HT1080 (cell line): Measurements from ENCODE around the gene CAMK2D. TPM values are rescaled to one million over a fixed set of nuclear protein-coding genes. Genes with fewer than 3 reads are reported as not detected.

Source experiments
- DNase-seq: peaks from one replicate; pipeline ENCODE4 v3.0.0-alpha.2; 2015; ENCODE audit warnings: low read depth
- total RNA-seq: library from RNA; depleted of rRNA; stranded (reverse); fragments of >200 nt; shearing (Covaris generic); gene quantifications from 2 replicates; pipeline ENCODE4 v1.2.3, GENCODE V29; 2014

The CAMK2D gene
- total RNA-seq, 1 experiment from 2014 or later: 10.6 TPM

DNA sequence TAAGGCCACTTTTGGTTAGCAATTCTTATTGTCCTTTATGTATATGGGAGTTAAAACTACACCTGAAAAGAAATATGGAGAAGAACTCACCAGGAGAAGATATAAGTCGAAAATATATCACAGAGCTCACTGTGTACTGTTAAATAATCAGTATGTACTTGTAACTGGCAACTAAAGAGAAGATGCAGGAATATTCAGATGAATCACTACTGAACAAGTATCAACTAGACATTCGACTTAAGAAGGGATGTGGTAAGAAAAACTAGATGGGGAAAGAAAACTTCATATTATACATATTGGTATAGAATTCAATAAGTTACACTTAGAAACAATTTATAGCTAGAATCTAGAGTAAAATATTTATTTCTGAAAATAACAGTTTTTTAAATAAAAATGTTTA lies 230.0 kb downstream of the CAMK2D start:
- no peak for DNase-seq

DNA sequence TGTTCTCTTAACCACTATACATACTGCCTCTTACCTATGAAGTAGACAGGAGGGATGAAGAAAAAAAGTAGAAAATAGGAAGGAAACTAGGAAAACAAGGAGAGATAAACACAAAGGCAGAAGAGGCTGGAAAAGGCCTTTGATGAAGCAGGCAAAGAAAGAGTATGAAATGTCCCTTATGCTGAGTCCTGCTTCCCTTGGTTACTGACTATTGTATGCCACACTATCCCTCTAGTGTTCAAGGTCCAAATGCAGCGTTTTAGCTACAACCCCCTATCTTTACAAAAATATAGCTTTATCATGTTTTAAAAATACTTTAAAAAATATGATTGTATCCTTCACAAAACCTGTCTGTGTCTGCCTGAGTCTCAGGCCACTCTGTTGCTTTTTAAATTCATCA lies 233.1 kb downstream of the CAMK2D start:
- no peak for DNase-seq

- DNase-seq: no peak
Measured at GRCh38 chr4:113525521-113525920, 236.0 kb downstream of the CAMK2D start.

GRCh38 chr4:113524505-113525186 lies 236.9 kb downstream of the CAMK2D start:
- DNase-seq: no peak

- DNase-seq: no peak
Measured at GRCh38 chr4:113524096-113524495, 237.4 kb downstream of the CAMK2D start.

- DNase-seq: no peak
Measured at GRCh38 chr4:113522433-113522832, 239.1 kb downstream of the CAMK2D start.

DNA sequence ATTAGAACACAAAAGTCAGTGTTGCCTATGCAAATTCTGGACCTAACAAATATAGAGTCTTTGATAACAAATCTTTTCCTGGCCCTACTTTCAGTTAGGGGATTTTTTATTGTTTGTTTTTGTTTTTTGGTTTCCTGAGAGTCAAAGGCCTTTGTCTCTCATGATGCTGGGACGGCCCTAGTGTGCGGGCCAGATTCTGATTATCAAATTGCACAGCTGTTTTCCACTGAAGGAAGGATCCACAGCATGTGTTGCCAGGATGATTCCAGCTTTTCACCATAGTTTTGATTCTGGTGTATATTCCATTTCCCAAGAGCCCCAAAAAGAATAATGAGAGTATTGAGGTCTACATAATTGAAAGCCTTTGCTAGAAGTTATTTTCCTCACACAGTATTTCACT lies 248.2 kb downstream of the CAMK2D start:
- DNase-seq: no peak

GRCh38 chr4:113512880-113513279 lies 248.7 kb downstream of the CAMK2D start:
- no peak for DNase-seq

DNA sequence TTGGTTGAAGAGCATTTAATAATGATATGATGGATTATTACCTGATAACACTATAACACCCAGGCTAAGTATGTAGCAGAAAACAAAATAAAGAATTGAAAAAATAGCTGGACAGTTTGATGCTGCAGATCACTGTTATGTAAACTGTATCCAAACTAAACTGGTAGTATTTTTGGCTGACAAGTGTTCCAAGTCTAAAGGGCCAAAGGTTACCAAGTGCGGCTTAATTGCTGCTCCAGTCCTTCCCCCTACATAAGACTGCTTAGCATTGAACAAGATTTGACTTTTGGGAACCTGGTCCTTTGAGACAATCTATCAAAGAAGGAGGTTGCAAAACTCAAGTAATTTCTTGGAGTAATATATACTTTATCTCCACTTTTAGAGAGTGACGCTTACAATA lies 249.6 kb downstream of the CAMK2D start:
- no peak for DNase-seq

- no peak for DNase-seq
Measured at GRCh38 chr4:113509851-113510250, 251.7 kb downstream of the CAMK2D start.

GRCh38 chr4:113505044-113505443 lies 256.5 kb downstream of the CAMK2D start:
- DNase-seq: no peak

- no peak for DNase-seq
Measured at GRCh38 chr4:113504422-113504821, 257.1 kb downstream of the CAMK2D start.

DNA sequence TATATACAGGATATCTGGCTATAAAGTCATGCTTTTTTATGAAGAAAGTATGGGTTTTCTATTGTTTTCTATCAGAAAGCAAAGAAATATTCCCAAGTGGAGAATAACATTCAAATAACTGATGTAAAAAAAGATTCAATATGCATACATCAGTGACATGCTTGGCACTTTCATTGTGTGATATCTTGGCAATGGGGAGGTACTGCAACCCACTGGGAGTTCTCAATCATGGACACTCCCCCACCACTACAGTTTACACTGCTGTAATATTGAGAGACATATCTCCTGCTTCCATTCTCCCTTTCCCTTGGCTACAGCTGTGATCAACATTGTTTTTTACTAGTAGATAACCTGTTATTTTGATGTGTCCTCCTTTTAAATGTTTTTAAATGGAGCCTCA lies 257.8 kb downstream of the CAMK2D start:
- DNase-seq: no peak

GRCh38 chr4:113502906-113503305 lies 258.6 kb downstream of the CAMK2D start:
- no peak for DNase-seq

- DNase-seq: peak; percentile 60
Measured at GRCh38 chr4:113502476-113502875, 259.1 kb downstream of the CAMK2D start.

DNA sequence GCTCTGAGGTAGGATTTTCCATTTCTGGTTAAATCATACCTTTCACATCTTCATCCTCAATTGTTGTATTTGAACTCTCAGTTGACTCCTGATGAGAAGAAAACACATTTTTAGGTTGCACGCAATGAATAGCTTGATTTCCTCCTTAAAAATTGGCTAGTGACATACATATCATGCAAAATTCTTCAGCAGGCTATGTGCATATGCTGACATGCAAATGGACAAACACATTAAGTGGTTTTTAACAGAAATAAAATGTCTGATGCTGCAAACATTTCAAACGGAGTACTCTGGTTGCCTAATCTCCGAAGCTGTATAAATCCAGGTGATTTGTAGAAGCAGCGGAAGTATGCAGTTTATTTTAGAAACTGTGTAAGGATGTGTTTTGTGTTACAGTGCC lies 261.1 kb downstream of the CAMK2D start:
- DNase-seq: no peak

GRCh38 chr4:113499696-113500095 lies 261.8 kb downstream of the CAMK2D start:
- peak; percentile 63 for DNase-seq

GRCh38 chr4:113499166-113499565 lies 262.4 kb downstream of the CAMK2D start:
- no peak for DNase-seq

DNA sequence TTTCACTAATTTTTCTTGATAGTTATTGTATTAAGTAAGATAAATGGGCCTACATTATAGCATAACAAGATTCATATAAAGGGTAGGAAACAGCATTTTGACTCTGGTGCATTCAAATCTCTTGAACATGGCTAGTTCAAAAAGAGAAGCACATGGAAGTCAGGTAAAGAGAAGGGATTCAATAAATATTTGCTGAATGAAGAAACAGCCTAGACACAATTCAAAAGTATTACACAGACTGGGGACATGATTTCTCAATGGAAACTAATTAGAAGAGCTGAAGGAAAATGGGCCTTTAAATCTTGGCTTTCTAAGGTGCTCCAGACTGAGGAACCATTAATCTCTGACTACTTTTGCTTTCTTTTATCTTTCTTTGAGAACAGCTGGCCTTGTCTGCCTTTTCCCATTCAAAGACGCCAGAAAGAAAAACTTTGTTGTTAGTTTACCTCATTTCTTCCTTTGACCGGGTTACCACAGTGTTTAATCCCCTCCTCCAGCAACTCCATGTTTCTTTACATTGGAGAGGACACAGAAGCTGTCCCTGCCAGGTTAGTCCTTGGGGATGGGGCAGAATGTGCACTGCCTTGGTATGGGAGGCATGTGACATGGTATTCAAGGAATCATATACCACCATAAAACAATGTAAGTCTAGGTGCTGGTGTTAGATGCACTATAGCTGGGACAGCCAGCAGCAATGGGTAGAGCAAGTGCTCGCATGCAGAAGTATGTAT lies 264.2 kb downstream of the CAMK2D start:
- no peak for DNase-seq

GRCh38 chr4:113496698-113497097 lies 264.8 kb downstream of the CAMK2D start:
- no peak for DNase-seq

DNA sequence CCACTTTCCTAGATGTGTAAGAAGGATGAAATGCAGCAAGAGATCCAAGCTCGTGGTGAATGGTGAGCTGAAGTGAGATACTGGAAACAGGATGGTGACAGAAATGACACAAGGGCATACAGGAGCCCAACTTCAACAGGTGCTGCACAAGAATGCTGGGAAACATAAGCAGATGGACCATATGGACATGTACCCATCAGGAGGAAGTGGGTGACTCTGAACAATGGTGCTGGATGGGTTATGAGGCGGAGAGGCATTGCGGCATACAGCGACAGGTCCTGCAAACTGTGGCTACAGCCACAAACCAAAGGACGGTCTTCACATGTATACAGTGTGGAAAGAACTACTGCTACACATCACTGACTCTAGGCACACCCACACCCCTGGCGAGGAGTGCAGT lies 265.7 kb downstream of the CAMK2D start:
- DNase-seq: no peak

DNA sequence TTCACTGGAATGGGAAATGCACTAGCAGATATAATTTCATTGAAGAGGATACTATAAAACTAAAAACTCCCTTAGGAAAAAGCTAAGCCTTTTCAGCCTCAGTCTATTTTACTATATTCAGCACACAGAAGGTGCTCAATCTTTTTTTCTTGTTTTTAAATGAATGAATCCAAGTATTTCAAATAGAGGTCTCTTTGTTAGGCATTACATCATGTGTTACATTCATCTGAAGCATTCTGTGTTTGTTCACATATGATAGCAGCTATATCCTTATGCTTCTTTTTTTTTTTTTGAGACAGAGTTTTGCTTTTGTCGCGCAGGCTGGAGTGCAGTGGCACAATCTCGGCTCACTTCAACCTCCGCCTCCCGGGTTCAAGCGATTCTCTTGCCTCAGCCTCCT lies 278.4 kb downstream of the CAMK2D start:
- DNase-seq: no peak

- DNase-seq: no peak
Measured at GRCh38 chr4:113482325-113482724, 279.2 kb downstream of the CAMK2D start.
